ENCODE data around the gene OGG1. TPM values are rescaled to one million over a fixed set of nuclear protein-coding genes. Genes with fewer than 3 reads are reported as not detected.

The OGG1 gene
- total and polyA plus RNA-seq, 10 of the 15 experiments (the other 5 are each of a cell fraction or from before 2014, with no cell fraction given), result 4.8 to 38.8 (median 27.2) TPM

- POLR2A ChIA-PET, result interaction anchor here (0.7 kb wide), 1 partner anchor 322 kb away, joined by 3 read pairs; no protein-coding TSS in a partner anchor
- 89% methylated on average over 5 of the region's 5 CpGs for WGBS (ENCODE audit: insufficient coverage, insufficient replicate concordance, low lambda C conversion rate, missing lambda C conversion rate)
- SMC1A ChIA-PET (ENCODE audit: uncharacterized antibody, unreplicated experiment), result no interaction called here
- ATAC-seq (peak; percentile 58), DNase-seq (ENCODE audit: low read depth, low spot score) (no peak), FAIRE-seq (no peak)
- CTCF ChIA-PET, result interaction anchor here (0.7 kb wide), 1 partner anchor 396 kb away, joined by 3 read pairs; no protein-coding TSS in a partner anchor
- RAD21 ChIA-PET (ENCODE audit: unreplicated experiment), result no interaction called here
- Histone ChIP-seq H3K36me3 (ENCODE audit: control insufficient read depth in 2 of 2, insufficient read depth in 2 of 2, low read length in 1 of 2) (peaks cover 40 to 59% of the 10 kb centered on the region in 2 experiments), H3K4me2 (ENCODE audit: control insufficient read depth, insufficient read depth) (no peak overlapping the region), H3K79me2 (ENCODE audit: control insufficient read depth, insufficient read depth, low read length) (peaks cover 21% of the 10 kb centered on the region), H3K4me3 (no peak overlapping the region), H3K9me3 (replicated peaks; ENCODE audit: control insufficient read depth, insufficient read depth, low read length) (no peaks in the 10 kb centered on the region), H3K27me3 (replicated peaks in 1 of 2; ENCODE audit: control insufficient read depth in 2 of 2, insufficient read depth in 2 of 2, low read length in 1 of 2) (no peaks in the 10 kb centered on the region), H2AFZ (ENCODE audit: control insufficient read depth, low read depth, low read length) (no peak overlapping the region), H3K4me1 (ENCODE audit: control insufficient read depth, insufficient read depth, low read length) (no peaks in the 10 kb centered on the region), H3K27ac (ENCODE audit: control insufficient read depth, insufficient read depth) (no peak overlapping the region), H4K20me1 (ENCODE audit: control insufficient read depth, insufficient read depth) (peaks cover 6% of the 10 kb centered on the region), H3K9ac (ENCODE audit: control insufficient read depth, insufficient read depth, low read length) (no peak overlapping the region)
- BruUV-seq (replicated peaks), result no TSS peak
- intact Hi-C loops (cut with micrococcal nuclease; ENCODE audit: unreplicated experiment), result no loop called here
- in situ Hi-C loops (cut with MboI), result no loop called here
- TF ChIP-seq FOS (IDR thresholded peaks at IDR 0.05; ENCODE audit: borderline replicate concordance, extremely low read depth, insufficient read length), result no peak
- TF ChIP-seq, protein P1, sequence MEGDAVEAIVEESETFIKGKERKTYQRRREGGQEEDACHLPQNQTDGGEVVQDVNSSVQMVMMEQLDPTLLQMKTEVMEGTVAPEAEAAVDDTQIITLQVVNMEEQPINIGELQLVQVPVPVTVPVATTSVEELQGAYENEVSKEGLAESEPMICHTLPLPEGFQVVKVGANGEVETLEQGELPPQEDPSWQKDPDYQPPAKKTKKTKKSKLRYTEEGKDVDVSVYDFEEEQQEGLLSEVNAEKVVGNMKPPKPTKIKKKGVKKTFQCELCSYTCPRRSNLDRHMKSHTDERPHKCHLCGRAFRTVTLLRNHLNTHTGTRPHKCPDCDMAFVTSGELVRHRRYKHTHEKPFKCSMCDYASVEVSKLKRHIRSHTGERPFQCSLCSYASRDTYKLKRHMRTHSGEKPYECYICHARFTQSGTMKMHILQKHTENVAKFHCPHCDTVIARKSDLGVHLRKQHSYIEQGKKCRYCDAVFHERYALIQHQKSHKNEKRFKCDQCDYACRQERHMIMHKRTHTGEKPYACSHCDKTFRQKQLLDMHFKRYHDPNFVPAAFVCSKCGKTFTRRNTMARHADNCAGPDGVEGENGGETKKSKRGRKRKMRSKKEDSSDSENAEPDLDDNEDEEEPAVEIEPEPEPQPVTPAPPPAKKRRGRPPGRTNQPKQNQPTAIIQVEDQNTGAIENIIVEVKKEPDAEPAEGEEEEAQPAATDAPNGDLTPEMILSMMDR (IDR thresholded peaks at IDR 0.05 in 2 of 3, conservative IDR thresholded peaks at IDR 0.05 in 1 of 3; ENCODE audit: control insufficient read depth in 2 of 3, extremely low read depth in 1 of 3, insufficient read depth in 1 of 3, low read depth in 3 of 3, low read length in 3 of 3), result peak in 2 of 3 experiments; percentile 16 to 21; a peak in 2 of 6 replicates
These were observed 50.8 kb downstream of the OGG1 start for GRCh38 chr3:9800529-9800928.

DNA sequence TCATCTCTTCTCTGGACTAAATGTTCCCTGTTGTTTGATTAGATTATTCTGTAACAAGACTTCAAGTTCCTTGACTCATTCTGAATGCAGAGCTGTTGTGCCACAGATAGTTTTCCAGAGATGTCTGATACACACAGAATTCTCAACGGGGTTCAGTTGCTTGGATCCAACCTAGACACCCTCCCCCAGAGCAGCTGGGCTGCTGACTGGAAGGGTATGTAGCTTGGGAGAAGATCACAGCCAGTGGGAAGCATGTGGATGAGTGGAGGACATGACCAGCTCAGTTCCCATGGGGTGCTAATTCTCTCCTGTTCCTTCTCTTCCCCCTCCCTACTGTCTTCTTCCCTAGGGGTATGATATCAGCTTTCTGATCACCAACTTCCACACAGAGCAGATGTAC is 53.7 kb downstream of the OGG1 start:
- Histone ChIP-seq H3K27me3 (replicated peaks in 1 of 2; ENCODE audit: control insufficient read depth in 2 of 2, insufficient read depth in 2 of 2, low read length in 1 of 2) (no peaks in the 10 kb centered on the region), H3K4me1 (ENCODE audit: control insufficient read depth, insufficient read depth, low read length) (peaks cover 4% of the 10 kb centered on the region), H4K20me1 (ENCODE audit: control insufficient read depth, insufficient read depth) (no peaks in the 10 kb centered on the region; the same call in 1 of the 2 replicates), H3K36me3 (ENCODE audit: control insufficient read depth in 2 of 2, insufficient read depth in 2 of 2, low read length in 1 of 2) (peaks cover 40 to 57% of the 10 kb centered on the region in 2 experiments), H3K4me3 (no peak overlapping the region), H2AFZ (ENCODE audit: control insufficient read depth, low read depth, low read length) (no peak overlapping the region), H3K79me2 (ENCODE audit: control insufficient read depth, insufficient read depth, low read length) (no peaks in the 10 kb centered on the region; the same call in 1 of the 2 replicates), H3K9me3 (replicated peaks; ENCODE audit: control insufficient read depth, insufficient read depth, low read length) (no peaks in the 10 kb centered on the region), H3K4me2 (ENCODE audit: control insufficient read depth, insufficient read depth) (no peak overlapping the region), H3K9ac (ENCODE audit: control insufficient read depth, insufficient read depth, low read length) (no peak overlapping the region), H3K27ac (ENCODE audit: control insufficient read depth, insufficient read depth) (no peak overlapping the region)
- ChIA-PET POLR2A (interaction anchor here (0.6 to 1.3 kb wide), 3 partner anchors 11 to 27 kb away, joined by 3 read pairs; partner anchors contain the start of genes ARPC4 and TADA3), RAD21 (ENCODE audit: unreplicated experiment) (no interaction called here), CTCF (interaction anchor here (1.7 kb wide), 1 partner anchor 8 kb away, joined by 5 read pairs; no protein-coding TSS in a partner anchor), SMC1A (ENCODE audit: uncharacterized antibody, unreplicated experiment) (interaction anchor here (0.8 to 1.0 kb wide), 3 partner anchors 8 to 76 kb away, joined by 3 to 4 read pairs (median 3); no protein-coding TSS in a partner anchor)
- no peak for FAIRE-seq
- in situ Hi-C loops (cut with MboI) (no loop called here), intact Hi-C loops (cut with micrococcal nuclease; ENCODE audit: unreplicated experiment) (no loop called here)
- 94% methylated on average over 1 of the region's 1 CpG for WGBS (ENCODE audit: insufficient coverage, insufficient replicate concordance, low lambda C conversion rate, missing lambda C conversion rate)
- TF ChIP-seq MLLT1 (IDR thresholded peaks at IDR 0.05), result no peak
- TF ChIP-seq, protein P2, sequence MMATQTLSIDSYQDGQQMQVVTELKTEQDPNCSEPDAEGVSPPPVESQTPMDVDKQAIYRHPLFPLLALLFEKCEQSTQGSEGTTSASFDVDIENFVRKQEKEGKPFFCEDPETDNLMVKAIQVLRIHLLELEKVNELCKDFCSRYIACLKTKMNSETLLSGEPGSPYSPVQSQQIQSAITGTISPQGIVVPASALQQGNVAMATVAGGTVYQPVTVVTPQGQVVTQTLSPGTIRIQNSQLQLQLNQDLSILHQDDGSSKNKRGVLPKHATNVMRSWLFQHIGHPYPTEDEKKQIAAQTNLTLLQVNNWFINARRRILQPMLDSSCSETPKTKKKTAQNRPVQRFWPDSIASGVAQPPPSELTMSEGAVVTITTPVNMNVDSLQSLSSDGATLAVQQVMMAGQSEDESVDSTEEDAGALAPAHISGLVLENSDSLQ (IDR thresholded peaks at IDR 0.05), result no peak
- TF ChIP-seq POLR2AphosphoS5 (IDR thresholded peaks at IDR 0.05; ENCODE audit: low read length), result 0 out of 2 replicates have a peak, but pooled peaks have one; percentile 54
- no peak for TF ChIP-seq HDGF (IDR thresholded peaks at IDR 0.05)
- ATAC-seq, result no peak
- DNase-seq (ENCODE audit: low read depth, low spot score), result no peak
- no TSS peak for BruUV-seq (replicated peaks)

Data from GM12878 (cell line).